Lower leg skin (tissue), 3 donors: ENCODE measurements around the gene EME2.

Source experiments
- POLR2A ChIP-seq, 2 donors: fragments of 450-650 bp; IDR thresholded peaks; one replicate each; pipeline ENCODE4 v1.6.1; 2016 to 2017; ENCODE audit warnings: antibody characterized with exemption in 2 of 2, mild to moderate bottlenecking in 1 of 2, moderate library complexity in 1 of 2
- TF ChIP-seq, protein P1 (sequence below), 3 donors: fragments of 450-650 bp; IDR thresholded peaks; one replicate each; pipeline ENCODE4 v1.5.1; 2016; ENCODE audit warnings: antibody characterized with exemption in 3 of 3, mild to moderate bottlenecking in 3 of 3, moderate library complexity in 2 of 3

DNA sequence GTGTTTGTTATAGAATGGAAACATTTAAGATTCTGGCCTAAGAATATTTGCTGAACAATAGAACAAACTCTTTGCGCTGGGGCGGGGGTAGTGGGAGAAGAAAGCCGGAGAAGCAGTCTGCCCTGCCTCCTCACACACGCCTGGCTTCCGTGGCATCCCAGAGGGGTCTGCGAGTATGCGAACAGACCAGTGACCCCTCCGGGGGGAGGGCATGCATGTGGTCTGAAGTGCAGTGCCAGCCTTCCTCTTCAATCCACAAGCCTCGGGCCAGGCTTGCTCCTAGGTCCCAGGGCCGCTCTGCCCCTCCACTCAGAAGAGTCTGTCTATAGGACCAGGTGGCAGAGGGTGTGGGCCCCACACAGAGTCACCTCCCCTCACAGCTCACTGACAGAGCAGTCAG, 35.0 kb downstream of the EME2 start:
- TF ChIP-seq, protein P1, sequence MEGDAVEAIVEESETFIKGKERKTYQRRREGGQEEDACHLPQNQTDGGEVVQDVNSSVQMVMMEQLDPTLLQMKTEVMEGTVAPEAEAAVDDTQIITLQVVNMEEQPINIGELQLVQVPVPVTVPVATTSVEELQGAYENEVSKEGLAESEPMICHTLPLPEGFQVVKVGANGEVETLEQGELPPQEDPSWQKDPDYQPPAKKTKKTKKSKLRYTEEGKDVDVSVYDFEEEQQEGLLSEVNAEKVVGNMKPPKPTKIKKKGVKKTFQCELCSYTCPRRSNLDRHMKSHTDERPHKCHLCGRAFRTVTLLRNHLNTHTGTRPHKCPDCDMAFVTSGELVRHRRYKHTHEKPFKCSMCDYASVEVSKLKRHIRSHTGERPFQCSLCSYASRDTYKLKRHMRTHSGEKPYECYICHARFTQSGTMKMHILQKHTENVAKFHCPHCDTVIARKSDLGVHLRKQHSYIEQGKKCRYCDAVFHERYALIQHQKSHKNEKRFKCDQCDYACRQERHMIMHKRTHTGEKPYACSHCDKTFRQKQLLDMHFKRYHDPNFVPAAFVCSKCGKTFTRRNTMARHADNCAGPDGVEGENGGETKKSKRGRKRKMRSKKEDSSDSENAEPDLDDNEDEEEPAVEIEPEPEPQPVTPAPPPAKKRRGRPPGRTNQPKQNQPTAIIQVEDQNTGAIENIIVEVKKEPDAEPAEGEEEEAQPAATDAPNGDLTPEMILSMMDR (IDR thresholded peaks at IDR 0.05) = no peak
- no peak for TF ChIP-seq POLR2A (IDR thresholded peaks at IDR 0.05)
